Fibroblast of lung (primary cell): Measurements from ENCODE around the gene DCAF10.

ENCODE experiments used
- EZH2 ChIP-seq: IDR thresholded peaks from 2 replicates; pipeline ENCODE4 v1.5.1; 2012; ENCODE audit warnings: low read length, control low read depth, mild to moderate bottlenecking; ENCODE audit errors: missing control alignments
- TF ChIP-seq, protein P1 (sequence below), 2 donors: IDR thresholded peaks in 1 of 2; conservative IDR thresholded peaks in 1 of 2; 1 replicate in 1 of 2; 2 replicates in 1 of 2; pipeline ENCODE4 v1.5.1; 2011 to 2012; ENCODE audit warnings: low read length in 2 of 2, control low read depth in 1 of 2, inconsistent platforms in 1 of 2, low read depth in 1 of 2, mild to moderate bottlenecking in 1 of 2

DNA sequence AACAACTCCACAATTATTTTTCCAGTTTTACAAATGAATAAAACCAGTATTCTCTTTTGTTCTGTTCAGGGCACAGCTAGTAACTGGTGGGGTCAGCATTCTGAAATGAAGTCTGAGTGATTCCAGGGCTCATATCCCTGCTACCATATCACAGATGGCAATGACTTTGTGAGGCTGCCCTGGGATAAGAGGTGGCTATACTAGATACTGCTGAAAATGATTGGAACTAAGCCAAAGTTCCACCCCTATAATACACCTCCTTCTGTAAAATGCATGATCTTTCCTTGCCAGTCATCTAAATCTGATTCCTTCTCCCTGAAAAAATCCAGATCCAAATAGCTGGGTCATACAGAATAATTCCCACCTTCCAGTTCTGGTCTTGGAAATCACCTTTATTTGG, 88.9 kb downstream of the DCAF10 start:
- TF ChIP-seq, protein P1, sequence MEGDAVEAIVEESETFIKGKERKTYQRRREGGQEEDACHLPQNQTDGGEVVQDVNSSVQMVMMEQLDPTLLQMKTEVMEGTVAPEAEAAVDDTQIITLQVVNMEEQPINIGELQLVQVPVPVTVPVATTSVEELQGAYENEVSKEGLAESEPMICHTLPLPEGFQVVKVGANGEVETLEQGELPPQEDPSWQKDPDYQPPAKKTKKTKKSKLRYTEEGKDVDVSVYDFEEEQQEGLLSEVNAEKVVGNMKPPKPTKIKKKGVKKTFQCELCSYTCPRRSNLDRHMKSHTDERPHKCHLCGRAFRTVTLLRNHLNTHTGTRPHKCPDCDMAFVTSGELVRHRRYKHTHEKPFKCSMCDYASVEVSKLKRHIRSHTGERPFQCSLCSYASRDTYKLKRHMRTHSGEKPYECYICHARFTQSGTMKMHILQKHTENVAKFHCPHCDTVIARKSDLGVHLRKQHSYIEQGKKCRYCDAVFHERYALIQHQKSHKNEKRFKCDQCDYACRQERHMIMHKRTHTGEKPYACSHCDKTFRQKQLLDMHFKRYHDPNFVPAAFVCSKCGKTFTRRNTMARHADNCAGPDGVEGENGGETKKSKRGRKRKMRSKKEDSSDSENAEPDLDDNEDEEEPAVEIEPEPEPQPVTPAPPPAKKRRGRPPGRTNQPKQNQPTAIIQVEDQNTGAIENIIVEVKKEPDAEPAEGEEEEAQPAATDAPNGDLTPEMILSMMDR (conservative IDR thresholded peaks at IDR 0.05 in 1 of 2, IDR thresholded peaks at IDR 0.05 in 1 of 2; ENCODE audit: low read depth in 1 of 2, low read length in 2 of 2): no peak
- TF ChIP-seq EZH2: no peak
